Endothelial cell of umbilical vein (primary cell): ENCODE measurements around the gene TRIM27. TPM values are rescaled to one million over a fixed set of nuclear protein-coding genes. Genes with fewer than 3 reads are reported as not detected.
A peak's percentile ranks its signal among the peaks of the same experiment; 100 is the strongest.

Experiments
- BruUV-seq: library from RNA; stranded (reverse); fragments of 400-500 nt; replicated peaks from 2 replicates; lab custom pipeline; 2021; lab: Mats Ljungman, UMichigan
- CTCF ChIA-PET: fragments of 300-600, 350-600 bp; sonication (Branson Sonifier 250); formaldehyde crosslinking; loops from one replicate; lab custom pipeline; 2021; ENCODE audit warnings: antibody characterized with exemption, inconsistent platforms; lab: Charles Lee
- POLR2A ChIA-PET: fragments of 300-600, 350-600 bp; sonication (Branson Sonifier 250); formaldehyde crosslinking; loops from one replicate; lab custom pipeline; 2021; ENCODE audit warnings: antibody characterized with exemption, inconsistent platforms; lab: Charles Lee
- DNase-seq: peaks from one replicate; pipeline ENCODE4 v3.0.0-alpha.2; 2011; ENCODE audit warnings: low read depth, low spot score
- FAIRE-seq: peaks from 2 replicates; lab custom pipeline; 2011; peaks lifted over from hg19 to GRCh38; lab: Jason Lieb, UNC
- H2AFZ ChIP-seq: 2 replicates; pipeline ENCODE4 v1.6.0; 2012; ENCODE audit warnings: low read depth, low read length, control low read depth, inconsistent platforms
- H3K27ac ChIP-seq: 2 replicates; pipeline ENCODE4 v1.5.1; 2011; ENCODE audit warnings: low read depth, mild to moderate bottlenecking, control low read depth, low read length, moderate library complexity; ENCODE audit not compliant: insufficient read depth
- H3K27me3 ChIP-seq, 2 experiments: 2 replicates each; pipeline versions ENCODE4 v1.6.0 to v1.6.1; 2011; ENCODE audit warnings: low read length in 2 of 2, mixed read lengths in 1 of 2; ENCODE audit not compliant: control insufficient read depth in 2 of 2, insufficient read depth in 2 of 2
- H3K36me3 ChIP-seq, 2 experiments: 2 replicates in 1 of 2; 3 replicates in 1 of 2; pipeline ENCODE4 v1.5.1; 2011; ENCODE audit warnings: low read length in 2 of 2, mild to moderate bottlenecking in 1 of 2, moderate library complexity in 1 of 2; ENCODE audit not compliant: control insufficient read depth in 2 of 2, insufficient read depth in 2 of 2; ENCODE audit errors: extremely low read depth in 1 of 2
- H3K4me1 ChIP-seq: 3 replicates; pipeline ENCODE4 v1.5.1; 2011; ENCODE audit warnings: mild to moderate bottlenecking, low read length; ENCODE audit not compliant: control insufficient read depth, insufficient read depth; ENCODE audit errors: extremely low read depth
- H3K4me2 ChIP-seq: 2 replicates; pipeline ENCODE4 v1.6.1; 2011; ENCODE audit warnings: low read length, control low read depth, mixed read lengths; ENCODE audit not compliant: insufficient read depth
- H3K4me3 ChIP-seq, 3 experiments: fragments of 200-600 bp in 1 of 3; sonication (generic), shearing (Covaris generic) in 1 of 3; replicated peaks in 1 of 3; 2 replicates each; pipeline ENCODE4 v1.5.1; 2011 to 2016; ENCODE audit warnings: control low read depth in 3 of 3, low read length in 3 of 3, mild to moderate bottlenecking in 2 of 3, inconsistent platforms in 1 of 3, low read depth in 1 of 3, moderate library complexity in 1 of 3; ENCODE audit not compliant: insufficient read depth in 1 of 3
- H3K79me2 ChIP-seq: 2 replicates; pipeline ENCODE4 v1.6.0; 2012; ENCODE audit warnings: low read length, inconsistent platforms; ENCODE audit not compliant: control insufficient read depth, insufficient read depth
- H3K9ac ChIP-seq: replicated peaks from 2 replicates; pipeline ENCODE3; 2011; ENCODE audit warnings: low read length, control low read depth; ENCODE audit not compliant: insufficient read depth; ENCODE audit errors: extremely low read depth
- H3K9me1 ChIP-seq: replicated peaks from 3 replicates; pipeline ENCODE4 v1.6.0; 2011; ENCODE audit warnings: mild to moderate bottlenecking, low read length; ENCODE audit not compliant: control insufficient read depth, insufficient read depth; ENCODE audit errors: extremely low read depth
- H3K9me3 ChIP-seq: replicated peaks from 2 replicates; pipeline ENCODE4 v1.5.1; 2012; ENCODE audit warnings: low read length, inconsistent platforms; ENCODE audit not compliant: control insufficient read depth, insufficient read depth
- H4K20me1 ChIP-seq: replicated peaks from 2 replicates; pipeline ENCODE3; 2011; ENCODE audit warnings: mild to moderate bottlenecking, low read length; ENCODE audit not compliant: control insufficient read depth, insufficient read depth; ENCODE audit errors: extremely low read depth
- CTCF ChIP-seq, 2 donors: IDR thresholded peaks; 1 replicate in 1 of 2; 2 replicates in 1 of 2; pipeline ENCODE4 v1.5.1; 2011; ENCODE audit warnings: low read length in 2 of 2, mild to moderate bottlenecking in 2 of 2, moderate library complexity in 2 of 2, control low read depth in 1 of 2, inconsistent platforms in 1 of 2, low read depth in 1 of 2; ENCODE audit not compliant: insufficient read depth in 1 of 2; ENCODE audit errors: extremely low read depth in 1 of 2
- EZH2 ChIP-seq: IDR thresholded peaks from 2 replicates; pipeline ENCODE4 v1.6.1; 2012; ENCODE audit warnings: borderline replicate concordance, low read depth, mild to moderate bottlenecking, moderate library complexity, low read length, inconsistent platforms; ENCODE audit not compliant: severe bottlenecking
- FOS ChIP-seq: IDR thresholded peaks from 2 replicates; pipeline ENCODE4 v1.6.1; 2011; ENCODE audit warnings: mild to moderate bottlenecking, low read length, moderate library complexity, borderline replicate concordance; ENCODE audit not compliant: insufficient read depth
- GATA2 ChIP-seq: IDR thresholded peaks from 2 replicates; pipeline ENCODE4 v1.7.0; 2011; ENCODE audit warnings: low read depth, mild to moderate bottlenecking, moderate library complexity, mixed read lengths, low read length; ENCODE audit not compliant: insufficient read length, insufficient read depth
- JUN ChIP-seq: IDR thresholded peaks from 2 replicates; pipeline ENCODE4 v1.6.1; 2011; ENCODE audit warnings: borderline replicate concordance, low read depth; ENCODE audit not compliant: insufficient read length, insufficient read depth
- POLR2A ChIP-seq: IDR thresholded peaks from 2 replicates; pipeline ENCODE4 v1.6.1; 2012; ENCODE audit warnings: low read depth, mild to moderate bottlenecking, control low read depth, low read length
- dilution Hi-C: fragments of 300-500 bp; cut with MboI; formaldehyde crosslinking; loops from one replicate; pipeline ENCODE4 v1.15.0; 2019; ENCODE audit warnings: low sequenced_read_pairs; ENCODE audit not compliant: extremely low pct_ligation_motif_present
- intact Hi-C: fragments of 100-400 bp; cut with micrococcal nuclease; formaldehyde crosslinking; loops from one replicate; pipeline ENCODE4 v1.10.0; 2022
- polyA plus RNA-seq, 4 experiments: library from polyadenylated mRNA; depleted of rRNA in 3 of 4; stranded (reverse) in 3 of 4; unstranded in 1 of 4; fragments of >200 nt; gene quantifications; 2 replicates each; pipeline versions ENCODE4 v1.2.1 to v1.2.3, GENCODE V29; 2011 to 2012; ENCODE audit warnings: missing spikeins in 1 of 4
- total RNA-seq: library from RNA; stranded (reverse); gene quantifications from 2 replicates; pipeline ENCODE4 v1.2.3, GENCODE V29; 2021

The TRIM27 gene
- total and polyA plus RNA-seq, 2 donors (not counting 3 experiments of a cell fraction or from before 2014, with no cell fraction given) = 67.1 to 69.2 TPM

- Histone ChIP-seq H3K4me2 (peak overlapping the region; percentile 97), H4K20me1 (no peaks in the 10 kb centered on the region), H3K4me1 (peaks cover 11% of the 10 kb centered on the region), H3K9me3 (no peaks in the 10 kb centered on the region), H3K9me1 (no peaks in the 10 kb centered on the region), H3K79me2 (no peaks in the 10 kb centered on the region), H3K9ac (peak overlapping the region; percentile 74), H3K27me3 (no peaks in the 10 kb centered on the region), H2AFZ (peak overlapping the region; percentile 86), H3K27ac (peak overlapping the region; percentile 67), H3K36me3 (no peaks in the 10 kb centered on the region), H3K4me3 (peak overlapping the region; percentile 46 to 89 (median 87))
- intact Hi-C loops (loop anchor here (1.0 to 5.0 kb wide), 12 partner anchors 12 to 399 kb away; no protein-coding TSS in a partner anchor), dilution Hi-C loops (no loop called here)
- POLR2A ChIA-PET = interaction anchor here (1.8 kb wide), 1 partner anchor 17 kb away, joined by 9 read pairs; the partner anchor contains the start of gene TRIM27
- TF ChIP-seq CTCF (IDR thresholded peaks at IDR 0.05; ENCODE audit: extremely low read depth in 1 of 2, insufficient read depth in 1 of 2, low read depth in 1 of 2, low read length in 2 of 2) (no peak), FOS (peak; percentile 34), POLR2A (no peak), JUN (no peak), EZH2 (no peak), GATA2 (peak; percentile 34)
- DNase-seq (peak; percentile 96), FAIRE-seq (peak; percentile 77)
- no TSS peak for BruUV-seq
- CTCF ChIA-PET = interaction anchor here (0.7 to 1.9 kb wide), 9 partner anchors 17 to 212 kb away, joined by 3 to 10 read pairs (median 6); partner anchors contain the start of gene TRIM27
These were observed 17.3 kb upstream of the TRIM27 start for GRCh38 chr6:28940858-28941683.
